Right kidney (tissue), 1 donor: ENCODE measurements around the gene RAB3A.
A peak's percentile ranks its signal among the peaks of the same experiment; 100 is the strongest.
"Not testable (repeated sequence)": the region's sequence is repeated elsewhere in the genome, so short reads cannot be mapped to it uniquely, and the experiment has no call there.

Experiments
- DNase-seq: peaks from one replicate; pipeline ENCODE4 v3.0.0-alpha.2; 2016

The RAB3A gene

GRCh38 chr19:18170714-18171255 lies 33.1 kb downstream of the RAB3A start:
- no peak for DNase-seq

- DNase-seq, result no peak
These were observed 35.0 kb downstream of the RAB3A start for GRCh38 chr19:18168673-18169381.

GRCh38 chr19:18167975-18168645 lies 35.7 kb downstream of the RAB3A start:
- no peak for DNase-seq

DNA sequence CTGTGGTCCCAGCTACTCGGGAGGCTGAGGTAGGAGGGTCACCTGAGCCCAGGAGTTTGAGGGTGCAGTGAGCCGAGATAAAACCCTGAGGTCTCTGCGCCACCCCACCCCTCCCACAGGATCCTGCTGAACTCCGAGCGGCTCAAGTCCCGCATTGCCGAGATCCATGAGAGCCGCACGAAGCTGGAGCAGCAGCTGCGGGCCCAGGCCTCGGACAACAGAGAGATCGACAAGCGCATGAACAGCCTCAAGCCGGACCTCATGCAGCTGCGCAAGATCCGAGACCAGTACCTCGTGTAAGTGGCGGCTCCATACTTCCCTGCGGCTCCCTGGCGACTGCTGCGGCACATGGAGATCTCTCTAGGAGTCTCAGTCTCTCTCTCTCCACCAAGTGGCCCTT lies 36.8 kb downstream of the RAB3A start:
- no peak for DNase-seq

DNA sequence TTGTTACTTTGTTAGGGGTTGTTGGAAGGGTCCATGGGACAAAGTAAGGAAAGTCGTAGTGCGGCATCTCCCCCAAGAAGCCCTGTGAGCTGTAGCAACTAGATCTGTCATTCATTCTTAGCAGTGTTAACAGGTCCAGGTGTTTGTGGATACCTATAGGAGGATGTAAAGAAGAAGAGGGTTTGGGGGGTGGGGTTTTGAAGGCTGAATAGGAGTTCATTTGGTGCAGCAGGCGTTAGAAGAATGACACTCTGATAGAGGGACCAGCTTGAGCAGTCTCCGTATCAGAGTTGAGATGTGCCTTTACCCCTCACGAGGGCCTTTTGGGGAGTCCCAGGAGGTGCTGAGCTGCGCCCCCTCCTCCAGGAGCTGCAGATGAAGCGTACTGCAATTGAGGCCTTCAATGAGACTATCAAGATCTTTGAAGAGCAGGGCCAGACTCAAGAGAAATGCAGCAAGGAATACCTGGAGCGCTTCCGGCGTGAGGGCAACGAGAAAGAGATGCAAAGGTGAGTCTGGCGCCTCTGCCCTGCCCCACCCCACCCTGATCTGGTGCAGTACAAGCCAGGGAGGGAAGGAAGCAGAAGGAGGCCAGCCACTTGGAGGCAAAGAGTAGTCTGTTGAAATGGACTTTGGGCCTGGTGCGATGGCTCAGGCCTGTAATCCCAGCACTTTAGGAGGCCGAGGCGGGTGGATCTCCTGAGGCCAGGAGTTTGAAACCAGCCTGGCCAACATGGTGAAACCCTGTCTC lies 37.9 kb downstream of the RAB3A start:
- DNase-seq, result no peak

DNA sequence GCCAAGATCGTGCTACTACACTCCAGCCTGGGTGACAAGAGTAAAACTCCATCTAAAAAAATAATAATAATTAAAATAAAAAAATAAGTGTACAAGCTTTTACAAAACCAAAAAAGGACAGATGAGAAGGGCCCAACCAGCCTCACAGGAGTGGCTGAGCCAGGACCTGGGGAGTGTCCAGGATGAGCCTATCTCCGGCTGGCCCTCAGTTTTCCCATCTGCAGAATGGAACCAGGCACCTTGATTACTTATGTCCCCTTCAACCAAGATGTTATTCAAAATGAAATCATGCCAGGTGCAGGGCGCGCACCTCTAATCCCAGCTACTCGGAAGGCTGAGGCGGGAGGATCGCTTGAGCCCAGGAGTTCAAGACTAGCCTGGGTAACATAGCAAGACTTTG lies 39.8 kb downstream of the RAB3A start:
- no peak for DNase-seq

- DNase-seq, result peak; percentile 51
These were observed 42.2 kb downstream of the RAB3A start for GRCh38 chr19:18161636-18162002.

- DNase-seq, result peak; percentile 46
These were observed 42.7 kb downstream of the RAB3A start for GRCh38 chr19:18160971-18161635.

GRCh38 chr19:18160493-18160970 lies 43.3 kb downstream of the RAB3A start:
- no peak for DNase-seq

GRCh38 chr19:18159810-18160209 lies 44.0 kb downstream of the RAB3A start:
- no peak for DNase-seq

GRCh38 chr19:18159059-18159616 lies 44.7 kb downstream of the RAB3A start:
- DNase-seq, result not testable (repeated sequence)

DNA sequence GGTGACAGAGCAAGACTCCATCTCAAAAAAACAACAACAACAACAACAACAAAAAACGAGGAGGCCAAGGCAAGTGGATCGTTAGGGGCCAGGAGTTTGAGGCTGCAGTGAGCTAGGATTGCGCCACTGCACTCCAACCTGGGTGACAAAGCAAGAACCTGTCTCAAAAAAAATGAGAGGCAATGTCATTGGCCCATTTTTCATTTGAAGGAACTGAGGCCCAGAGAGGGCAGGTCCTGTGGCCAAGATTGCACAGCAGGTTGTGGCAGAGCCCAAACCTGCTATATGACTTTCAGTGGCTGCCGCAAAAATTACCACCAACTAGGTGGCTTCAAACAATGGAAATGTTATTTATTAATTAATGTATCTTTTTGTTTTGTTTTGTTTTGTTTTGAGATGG lies 45.4 kb downstream of the RAB3A start:
- no peak for DNase-seq

- DNase-seq, result no peak
These were observed 46.3 kb downstream of the RAB3A start for GRCh38 chr19:18157465-18158063.

DNA sequence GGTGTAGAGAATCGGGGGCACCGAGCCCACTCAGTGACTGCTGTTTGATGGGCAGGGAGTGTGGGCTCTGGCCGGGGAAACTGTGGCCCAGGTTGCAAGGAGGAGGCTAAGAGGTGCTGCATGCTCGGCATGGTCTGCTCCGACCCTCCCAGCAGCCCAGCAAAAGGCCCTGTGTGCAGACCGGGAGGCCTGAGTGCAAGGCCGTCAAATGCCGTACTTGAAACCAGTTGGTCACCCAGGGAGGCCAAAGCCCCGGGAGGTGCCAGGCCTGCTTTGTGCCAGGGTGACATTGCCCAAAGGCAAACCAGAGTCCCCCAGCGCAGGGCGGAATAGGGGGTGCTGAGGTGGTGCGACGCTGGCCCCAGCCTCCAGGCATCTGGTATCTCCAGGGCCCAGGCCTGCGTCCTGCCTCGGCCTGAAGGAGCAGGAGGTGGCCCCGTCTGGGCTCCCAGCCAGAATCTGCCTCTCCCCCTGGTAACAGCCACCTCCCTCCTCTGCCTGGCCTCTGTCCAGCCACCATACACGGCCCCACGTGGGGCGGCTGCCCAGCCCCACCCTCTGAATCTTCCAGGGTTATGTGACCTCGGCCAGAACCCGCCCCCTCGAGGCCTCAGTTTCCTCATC lies 46.9 kb downstream of the RAB3A start:
- peak; percentile 68 for DNase-seq

- no peak for DNase-seq
These were observed 47.6 kb downstream of the RAB3A start for GRCh38 chr19:18156268-18156667.

GRCh38 chr19:18155095-18156087 lies 48.5 kb downstream of the RAB3A start:
- no peak for DNase-seq

- peak; percentile 23 for DNase-seq
These were observed 50.2 kb downstream of the RAB3A start for GRCh38 chr19:18153556-18154134.

- DNase-seq, result peak; percentile 98
These were observed 50.9 kb downstream of the RAB3A start, which contains the start of gene PIK3R2 for GRCh38 chr19:18152817-18153555. TSS of gene PIK3R2 (plus strand) at chr19:18153163. CDS start at chr19:18155880, 2,717 bp downstream.

DNA sequence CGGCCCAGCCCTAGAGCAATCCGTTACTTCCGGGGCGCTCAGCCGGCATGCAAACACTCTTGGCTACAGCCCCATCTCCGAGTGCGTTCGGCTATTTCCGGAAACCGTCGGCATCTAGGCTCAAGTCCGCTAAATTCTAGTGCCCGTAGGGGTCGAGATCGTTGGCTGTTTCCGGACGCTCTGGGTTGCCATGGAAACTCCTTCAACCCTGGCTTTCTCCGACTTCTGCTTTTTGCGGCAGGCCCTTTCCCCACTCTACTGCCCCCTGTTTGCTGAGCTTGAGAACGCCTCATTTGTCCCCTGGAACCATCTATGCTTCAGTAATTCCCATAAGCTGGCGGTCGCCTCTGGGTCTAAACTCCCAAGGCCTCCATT lies 51.4 kb downstream of the RAB3A start:
- DNase-seq, result no peak
